Breast epithelium (tissue), 3 donors: ENCODE results near the gene KAT2B.

Experiments used
- POLR2AphosphoS5 ChIP-seq, 3 donors: sonication (generic); formaldehyde crosslinking; IDR thresholded peaks; one replicate each; pipeline ENCODE4 v1.6.1; 2017; ENCODE audit warnings: antibody characterized with exemption in 3 of 3
- TF ChIP-seq, protein P1 (sequence below), 3 donors: fragments of 450-650 bp; IDR thresholded peaks; one replicate each; pipeline ENCODE4 v1.5.1; 2016 to 2017; ENCODE audit warnings: antibody characterized with exemption in 3 of 3, mild to moderate bottlenecking in 3 of 3, moderate library complexity in 3 of 3

GRCh38 chr3:20154078-20154477 lies 113.8 kb downstream of the KAT2B start:
- TF ChIP-seq POLR2AphosphoS5 (IDR thresholded peaks at IDR 0.05) = no peak
- TF ChIP-seq, protein P1, sequence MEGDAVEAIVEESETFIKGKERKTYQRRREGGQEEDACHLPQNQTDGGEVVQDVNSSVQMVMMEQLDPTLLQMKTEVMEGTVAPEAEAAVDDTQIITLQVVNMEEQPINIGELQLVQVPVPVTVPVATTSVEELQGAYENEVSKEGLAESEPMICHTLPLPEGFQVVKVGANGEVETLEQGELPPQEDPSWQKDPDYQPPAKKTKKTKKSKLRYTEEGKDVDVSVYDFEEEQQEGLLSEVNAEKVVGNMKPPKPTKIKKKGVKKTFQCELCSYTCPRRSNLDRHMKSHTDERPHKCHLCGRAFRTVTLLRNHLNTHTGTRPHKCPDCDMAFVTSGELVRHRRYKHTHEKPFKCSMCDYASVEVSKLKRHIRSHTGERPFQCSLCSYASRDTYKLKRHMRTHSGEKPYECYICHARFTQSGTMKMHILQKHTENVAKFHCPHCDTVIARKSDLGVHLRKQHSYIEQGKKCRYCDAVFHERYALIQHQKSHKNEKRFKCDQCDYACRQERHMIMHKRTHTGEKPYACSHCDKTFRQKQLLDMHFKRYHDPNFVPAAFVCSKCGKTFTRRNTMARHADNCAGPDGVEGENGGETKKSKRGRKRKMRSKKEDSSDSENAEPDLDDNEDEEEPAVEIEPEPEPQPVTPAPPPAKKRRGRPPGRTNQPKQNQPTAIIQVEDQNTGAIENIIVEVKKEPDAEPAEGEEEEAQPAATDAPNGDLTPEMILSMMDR (IDR thresholded peaks at IDR 0.05) = no peak
